ENCODE results near the gene FNDC3B.

The FNDC3B gene

DNA sequence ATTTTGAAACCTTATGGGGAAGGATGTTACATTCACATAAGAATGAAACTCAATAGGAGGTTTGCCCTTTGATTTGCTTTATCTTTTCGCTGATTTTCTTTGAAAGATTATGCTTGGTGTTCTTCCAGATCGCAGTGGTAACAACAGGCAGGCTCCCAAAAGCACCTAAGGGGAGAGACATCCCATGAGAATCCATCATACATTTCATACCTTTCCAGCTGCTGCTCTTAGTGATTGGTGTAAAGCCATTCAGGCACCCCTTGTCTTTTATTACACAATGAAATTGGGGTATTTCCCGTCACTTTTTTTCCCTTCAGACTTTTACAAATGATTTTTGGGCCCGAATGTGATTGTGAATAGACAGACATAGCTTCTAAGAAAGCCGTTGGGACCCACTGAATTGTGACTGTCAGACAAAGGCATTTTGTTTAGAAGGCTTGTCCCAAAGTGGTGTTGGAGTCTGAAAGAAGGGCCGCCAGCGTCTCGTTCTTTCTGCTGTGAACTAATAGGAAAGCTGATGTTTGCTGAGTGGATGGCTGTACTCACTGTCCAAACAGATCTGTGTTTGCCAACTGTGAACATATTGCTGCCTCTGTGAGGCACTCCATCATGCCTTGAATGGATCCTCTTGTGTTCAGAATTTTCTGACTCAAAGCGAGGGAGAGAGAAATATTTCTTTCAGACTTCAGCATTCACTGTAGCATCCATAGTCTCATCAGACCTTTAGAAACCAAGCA lies 164.3 kb downstream of the FNDC3B start:
- H3K27ac Mint-ChIP-seq: no peak overlapping the region
- no peak overlapping the region for H3K4me3 Mint-ChIP-seq
- H3K9me3 Mint-ChIP-seq: peaks cover 5 to 20% of the 10 kb centered on the region in 2 donors
- DNase-seq (no peak), ATAC-seq (no peak)
- no peaks in the 10 kb centered on the region for H3K4me1 Mint-ChIP-seq
- no peaks in the 10 kb centered on the region for H3K27me3 Mint-ChIP-seq

DNA sequence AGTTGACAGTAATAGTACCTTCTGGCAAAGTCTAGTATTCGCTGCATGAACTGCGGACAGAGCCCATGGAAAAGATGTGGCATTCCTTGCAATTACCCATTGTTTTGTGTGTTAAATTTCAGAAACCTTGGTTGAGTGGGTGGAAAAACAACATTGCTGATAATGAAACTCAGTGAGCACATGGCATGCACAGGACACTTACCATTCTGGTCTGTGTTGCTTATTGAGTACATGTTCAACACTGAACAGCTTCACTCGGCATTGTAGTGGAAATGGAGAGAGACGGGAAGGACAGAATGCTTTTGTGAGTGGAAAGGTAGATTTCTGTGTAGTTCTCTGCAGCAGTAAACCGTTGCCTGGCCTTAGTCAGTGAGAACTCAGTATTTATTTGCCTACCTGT lies 165.3 kb downstream of the FNDC3B start:
- H3K4me3 Mint-ChIP-seq: no peak overlapping the region
- ATAC-seq: no peak
- peaks cover 5 to 18% of the 10 kb centered on the region in 2 donors for H3K9me3 Mint-ChIP-seq
- DNase-seq: no peak
- no peaks in the 10 kb centered on the region for H3K4me1 Mint-ChIP-seq
- H3K27me3 Mint-ChIP-seq: no peaks in the 10 kb centered on the region
- no peak overlapping the region for H3K27ac Mint-ChIP-seq

DNA sequence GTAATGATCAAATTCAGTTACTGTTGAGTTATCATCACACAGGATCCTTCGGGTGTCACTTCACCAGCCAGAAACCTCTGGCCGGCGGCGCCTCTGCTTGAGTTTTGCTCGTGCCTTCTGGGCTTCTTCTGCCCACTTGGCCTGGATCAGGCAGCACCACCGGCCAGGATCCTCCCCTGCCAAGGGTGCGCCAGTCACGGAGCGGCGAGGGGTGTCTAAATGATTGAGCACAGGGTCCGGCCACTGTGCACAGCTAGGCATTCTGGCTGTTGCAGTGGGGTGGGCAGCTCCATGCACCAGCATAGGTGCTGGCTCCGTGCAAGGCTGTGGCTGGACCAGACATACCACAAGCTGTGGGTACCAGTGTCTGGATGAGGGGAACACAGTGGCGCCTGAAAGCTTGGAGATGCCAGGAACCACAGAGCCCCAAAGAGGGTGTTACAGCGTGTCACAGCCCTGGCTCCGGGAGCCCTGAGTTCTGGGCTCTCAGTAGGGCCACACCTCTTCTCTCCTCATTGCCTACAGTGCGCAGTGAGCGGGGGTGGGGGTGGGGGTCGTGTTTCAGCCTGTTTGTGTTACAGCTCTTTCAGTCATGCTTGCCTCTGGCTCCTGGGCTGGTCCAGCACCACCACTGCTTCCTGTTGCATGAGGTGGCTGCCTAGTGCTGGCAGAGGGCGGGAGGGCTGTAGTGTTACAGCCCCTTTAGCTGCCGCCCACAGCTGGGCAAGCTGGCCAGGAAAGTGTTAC lies 169.4 kb downstream of the FNDC3B start:
- peaks cover 8% of the 10 kb centered on the region for H3K4me1 Mint-ChIP-seq
- peak; percentile 36 for ATAC-seq
- no peak for DNase-seq
- H3K4me3 Mint-ChIP-seq: no peak overlapping the region
- no peak overlapping the region for H3K27ac Mint-ChIP-seq
- H3K9me3 Mint-ChIP-seq: peaks cover 5 to 17% of the 10 kb centered on the region in 2 donors
- no peaks in the 10 kb centered on the region for H3K27me3 Mint-ChIP-seq

DNA sequence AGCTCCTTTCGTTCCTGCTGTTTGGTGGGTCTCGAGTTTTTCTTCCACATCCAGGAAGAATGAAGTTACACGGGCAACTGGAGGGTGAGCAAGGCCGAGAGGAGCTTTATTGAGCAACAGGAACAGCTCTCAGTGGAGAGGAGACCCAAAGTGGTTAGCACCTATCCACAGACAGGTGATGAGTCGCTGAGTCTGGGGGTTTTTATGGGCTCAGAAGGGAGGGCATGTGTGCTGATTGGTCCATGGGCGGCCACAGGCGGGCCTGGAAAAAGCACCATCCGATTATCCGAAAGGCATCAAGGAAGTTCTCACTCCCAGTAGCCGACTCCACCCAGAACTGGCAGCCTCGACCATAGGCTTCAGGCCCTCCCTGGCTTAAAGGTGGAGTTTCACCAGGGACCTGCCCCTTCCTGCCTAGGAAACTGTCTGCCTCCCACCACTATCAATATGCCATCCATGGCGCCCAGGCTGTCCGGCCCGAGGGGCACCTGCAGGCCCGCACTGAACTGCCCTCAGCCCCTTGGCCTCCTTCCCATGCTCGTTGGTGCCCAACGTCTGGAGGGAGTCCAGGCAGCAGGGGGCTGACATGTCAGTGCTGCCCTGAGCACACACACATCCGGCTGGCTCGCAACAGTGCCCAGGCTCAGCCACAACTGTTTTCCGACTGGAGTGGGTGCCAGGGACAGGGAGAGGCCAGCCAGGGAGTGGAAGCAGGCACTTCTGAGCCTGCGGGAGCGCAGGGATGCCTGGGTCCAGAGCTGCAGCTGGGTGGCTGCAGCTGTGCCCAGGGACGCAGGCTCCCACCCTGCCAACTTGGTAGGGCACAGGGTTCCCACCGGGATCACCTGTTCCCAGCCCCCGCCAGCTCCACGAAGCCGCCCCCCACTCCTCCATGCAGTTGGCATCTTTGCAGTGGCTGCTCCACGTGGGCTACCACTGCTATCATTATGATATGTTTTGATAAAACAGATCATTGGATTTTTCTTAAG lies 170.2 kb downstream of the FNDC3B start:
- DNase-seq (no peak), ATAC-seq (peak; percentile 41)
- peaks cover 4 to 9% of the 10 kb centered on the region in 2 donors for H3K9me3 Mint-ChIP-seq
- H3K4me1 Mint-ChIP-seq: peaks cover 13% of the 10 kb centered on the region
- H3K27me3 Mint-ChIP-seq: no peaks in the 10 kb centered on the region
- H3K4me3 Mint-ChIP-seq: no peak overlapping the region
- H3K27ac Mint-ChIP-seq: no peak overlapping the region

DNA sequence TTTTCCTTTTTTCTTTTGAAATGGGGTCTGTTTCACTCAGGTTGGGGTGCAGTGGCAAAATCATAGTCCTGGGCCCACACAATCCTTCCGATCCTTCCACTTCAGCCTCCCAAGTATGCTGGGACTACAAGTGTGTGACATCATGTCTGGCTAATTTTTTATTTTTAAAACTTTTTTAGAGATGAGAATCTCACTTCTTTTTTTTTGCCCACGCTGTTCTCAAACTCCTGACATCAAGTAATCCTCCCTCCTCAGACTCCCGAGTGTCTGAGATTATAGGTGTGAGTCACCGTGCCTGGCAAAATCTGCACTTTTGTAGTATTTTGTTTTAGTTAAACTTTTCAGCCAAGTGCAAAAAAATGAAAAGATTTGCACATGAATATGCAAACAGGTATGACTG lies 171.0 kb downstream of the FNDC3B start:
- no peaks in the 10 kb centered on the region for H3K27me3 Mint-ChIP-seq
- peak overlapping the region in 1 of 2 donors; percentile 71 for H3K27ac Mint-ChIP-seq
- H3K9me3 Mint-ChIP-seq: peaks cover 0 to 2% of the 10 kb centered on the region in 2 donors
- H3K4me3 Mint-ChIP-seq: no peak overlapping the region
- no peak for ATAC-seq
- DNase-seq: no peak
- peaks cover 13% of the 10 kb centered on the region for H3K4me1 Mint-ChIP-seq

DNA sequence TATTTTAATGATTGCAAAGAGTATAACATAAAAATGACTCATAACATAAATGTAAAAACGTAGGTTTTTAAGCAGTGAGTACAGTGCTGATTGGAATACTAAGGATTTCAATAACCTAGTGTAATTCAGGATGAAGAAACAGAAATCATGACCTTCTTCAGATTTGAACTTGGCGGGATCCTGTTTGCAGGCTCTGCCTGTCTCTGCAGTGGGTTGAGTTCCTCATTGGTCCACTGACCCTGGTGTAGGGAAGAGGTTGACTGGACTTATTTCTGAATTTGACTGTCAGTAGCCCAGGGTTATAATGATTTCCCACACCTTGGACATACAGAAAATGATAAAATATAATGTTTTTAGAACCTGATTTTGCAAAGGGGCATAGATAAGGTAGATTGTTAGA lies 171.7 kb downstream of the FNDC3B start:
- Mint-ChIP-seq H3K4me3 (no peak overlapping the region), H3K27me3 (no peaks in the 10 kb centered on the region), H3K4me1 (peaks cover 13% of the 10 kb centered on the region), H3K9me3 (no peaks in the 10 kb centered on the region), H3K27ac (no peak overlapping the region)
- ATAC-seq: no peak
- no peak for DNase-seq

DNA sequence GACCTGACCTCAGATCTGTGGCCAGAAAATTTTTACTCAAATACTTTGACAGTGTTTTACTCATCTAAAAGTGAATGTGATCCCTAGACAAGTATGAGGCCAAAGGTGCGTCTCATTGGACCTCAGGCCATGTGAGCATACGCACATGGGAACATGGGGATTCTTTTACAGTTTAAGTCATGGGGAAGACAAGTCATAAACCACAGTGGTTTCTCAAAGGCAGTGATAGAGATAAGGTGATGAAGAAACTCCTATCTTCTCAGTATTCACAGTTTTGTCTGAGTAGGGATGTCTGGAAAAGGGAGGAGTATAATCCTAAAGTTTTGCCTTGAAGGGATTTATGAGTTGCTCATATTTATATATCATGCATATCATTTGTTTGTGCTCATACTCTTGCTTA lies 173.8 kb downstream of the FNDC3B start:
- no peak overlapping the region for H3K4me3 Mint-ChIP-seq
- peak overlapping the region in 1 of 2 donors; percentile 19 for H3K27ac Mint-ChIP-seq
- peaks cover 0 to 3% of the 10 kb centered on the region in 2 donors for H3K9me3 Mint-ChIP-seq
- H3K27me3 Mint-ChIP-seq: no peaks in the 10 kb centered on the region
- peak in 1 of 2 donors; percentile 18 for DNase-seq
- peaks cover 13% of the 10 kb centered on the region for H3K4me1 Mint-ChIP-seq
- ATAC-seq: peak; percentile 88

DNA sequence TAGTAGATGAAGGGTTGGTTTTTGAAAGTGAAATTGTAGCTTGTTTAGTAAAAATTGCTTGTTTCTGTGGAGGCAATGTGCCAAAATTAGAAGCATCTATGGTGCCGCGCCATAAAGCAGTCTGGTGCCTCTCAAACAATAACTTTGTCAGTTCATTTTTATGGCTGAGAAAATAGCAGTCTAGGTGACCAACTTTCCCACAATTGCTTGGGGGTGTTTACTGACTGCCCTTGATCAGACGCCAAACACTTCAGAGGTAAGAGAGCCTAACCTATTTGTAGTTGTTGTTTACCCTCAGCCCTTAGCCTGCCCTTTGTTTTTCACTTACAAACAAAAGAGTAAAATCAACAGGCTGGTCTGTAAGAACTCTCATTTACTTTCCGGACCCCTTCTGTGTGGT lies 174.5 kb downstream of the FNDC3B start:
- H3K4me1 Mint-ChIP-seq: peaks cover 18% of the 10 kb centered on the region
- peaks cover 0 to 3% of the 10 kb centered on the region in 2 donors for H3K9me3 Mint-ChIP-seq
- ATAC-seq (no peak), DNase-seq (no peak)
- no peaks in the 10 kb centered on the region for H3K27me3 Mint-ChIP-seq
- H3K4me3 Mint-ChIP-seq: no peak overlapping the region
- no peak overlapping the region for H3K27ac Mint-ChIP-seq

DNA sequence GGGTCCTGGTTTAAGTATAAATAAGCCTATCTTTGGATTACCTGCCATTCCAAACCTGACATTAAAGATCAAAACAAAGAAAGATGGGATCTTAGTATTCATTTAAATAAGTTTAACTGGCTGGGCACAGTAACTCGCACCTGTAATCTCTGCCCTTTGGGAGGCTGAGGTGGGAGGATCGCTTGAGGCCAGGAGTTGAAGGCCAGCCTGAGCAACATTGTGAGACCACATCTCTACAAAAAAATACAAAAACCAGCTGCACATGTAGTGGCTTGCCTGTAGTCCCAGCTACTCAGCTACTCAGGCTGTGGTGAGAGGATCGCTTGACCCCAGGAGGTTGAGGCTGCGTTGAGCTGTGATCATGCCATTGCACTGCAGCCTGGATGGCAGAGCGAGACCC lies 176.9 kb downstream of the FNDC3B start:
- H3K27me3 Mint-ChIP-seq: no peaks in the 10 kb centered on the region
- ATAC-seq: no peak
- no peak overlapping the region for H3K4me3 Mint-ChIP-seq
- DNase-seq: no peak
- H3K27ac Mint-ChIP-seq: no peak overlapping the region
- H3K9me3 Mint-ChIP-seq: peaks cover 0 to 3% of the 10 kb centered on the region in 2 donors
- peaks cover 18% of the 10 kb centered on the region for H3K4me1 Mint-ChIP-seq

DNA sequence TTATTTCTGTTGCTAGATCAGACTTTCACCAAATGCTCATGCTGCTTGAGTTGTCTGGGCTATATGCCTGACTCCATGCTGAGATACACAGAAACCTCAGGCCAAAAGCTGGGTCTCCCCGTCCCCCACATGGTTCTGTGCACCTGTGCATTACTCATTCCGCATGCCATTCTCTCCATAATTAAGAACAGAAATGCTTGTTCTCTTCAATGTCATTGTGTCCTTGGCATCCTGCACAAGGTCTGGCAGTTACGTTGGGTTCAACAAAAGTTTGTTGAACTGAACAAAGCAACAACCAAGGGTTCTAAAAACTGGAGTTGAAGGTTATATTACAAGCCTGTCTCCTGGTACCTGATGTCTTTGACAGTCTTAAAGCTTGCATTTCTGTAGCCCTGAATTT lies 177.5 kb downstream of the FNDC3B start:
- peaks cover 18% of the 10 kb centered on the region for H3K4me1 Mint-ChIP-seq
- peaks cover 0 to 3% of the 10 kb centered on the region in 2 donors for H3K9me3 Mint-ChIP-seq
- H3K27me3 Mint-ChIP-seq: no peaks in the 10 kb centered on the region
- H3K27ac Mint-ChIP-seq: no peak overlapping the region
- DNase-seq: no peak
- no peak for ATAC-seq
- no peak overlapping the region for H3K4me3 Mint-ChIP-seq

DNA sequence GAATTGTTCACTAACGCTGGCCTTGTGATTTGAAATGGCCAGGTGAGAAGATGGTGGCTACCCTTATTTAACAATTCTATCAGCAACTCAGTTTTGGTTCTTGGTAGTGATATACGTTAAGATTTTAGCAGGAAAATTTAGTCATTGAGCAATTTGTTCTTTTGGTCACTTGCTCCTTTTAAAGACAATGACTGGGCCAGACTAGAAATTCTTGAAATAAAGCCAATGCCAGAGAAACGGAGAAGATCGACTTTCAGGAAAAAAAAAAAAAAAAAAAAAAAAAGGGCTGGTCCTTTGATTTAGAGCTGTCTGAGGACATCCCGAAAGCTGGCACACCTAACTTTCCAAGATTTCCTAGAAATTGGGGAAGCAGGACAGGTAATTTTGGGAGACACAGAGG lies 178.5 kb downstream of the FNDC3B start:
- peaks cover 0 to 3% of the 10 kb centered on the region in 2 donors for H3K9me3 Mint-ChIP-seq
- no peak overlapping the region for H3K4me3 Mint-ChIP-seq
- DNase-seq (no peak), ATAC-seq (no peak)
- H3K27me3 Mint-ChIP-seq: no peaks in the 10 kb centered on the region
- H3K4me1 Mint-ChIP-seq: peaks cover 16% of the 10 kb centered on the region
- H3K27ac Mint-ChIP-seq: no peak overlapping the region

DNA sequence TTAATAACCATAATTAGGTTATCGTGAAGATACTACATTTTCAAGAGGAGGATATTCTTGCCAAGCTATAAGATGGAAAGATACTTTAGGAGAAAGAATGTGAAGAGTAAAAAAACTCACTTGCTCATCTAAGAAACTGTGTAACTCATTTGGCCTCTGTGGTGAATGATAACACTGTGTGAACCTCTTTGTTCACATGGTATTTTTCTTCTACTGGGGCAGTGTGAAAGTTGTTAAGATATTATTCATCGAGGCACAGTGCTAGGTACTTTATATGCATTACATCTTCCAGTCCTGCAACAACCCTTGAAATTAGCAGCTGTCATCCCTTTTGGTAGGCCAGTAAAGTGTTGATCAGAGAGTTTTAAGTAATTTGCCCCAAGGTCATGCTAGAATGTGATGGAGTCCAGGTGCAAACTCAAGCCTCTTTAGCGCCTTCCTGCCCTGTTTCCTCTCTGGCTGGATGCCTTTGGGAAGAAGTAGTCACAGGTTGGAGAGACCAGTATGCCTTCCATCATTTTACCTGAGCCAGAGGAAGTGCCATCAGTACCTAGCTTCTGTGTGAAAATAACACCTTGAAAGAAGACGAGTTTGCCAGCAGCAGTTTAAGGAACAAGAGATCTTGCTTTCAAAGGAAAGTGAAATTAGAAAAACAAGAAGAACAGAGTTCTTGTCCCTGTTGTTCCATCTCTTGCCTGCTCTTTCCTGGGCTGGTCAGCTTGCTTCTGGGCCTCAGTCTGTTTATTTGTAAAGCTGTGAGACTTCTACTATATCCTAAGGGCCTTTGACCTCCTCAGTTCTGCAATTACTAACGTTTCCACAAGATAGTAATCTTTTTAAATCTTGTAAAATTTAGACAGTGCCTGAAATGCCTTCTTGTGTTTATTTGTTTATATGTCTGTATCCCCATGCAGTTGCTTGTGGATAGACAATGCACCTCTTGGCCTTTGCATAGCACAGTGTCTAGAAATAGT lies 179.3 kb downstream of the FNDC3B start:
- ATAC-seq (no peak), DNase-seq (no peak)
- Mint-ChIP-seq H3K9me3 (peaks cover 0 to 3% of the 10 kb centered on the region in 2 donors), H3K27me3 (no peaks in the 10 kb centered on the region), H3K27ac (no peak overlapping the region), H3K4me1 (peaks cover 10% of the 10 kb centered on the region), H3K4me3 (no peak overlapping the region)

DNA sequence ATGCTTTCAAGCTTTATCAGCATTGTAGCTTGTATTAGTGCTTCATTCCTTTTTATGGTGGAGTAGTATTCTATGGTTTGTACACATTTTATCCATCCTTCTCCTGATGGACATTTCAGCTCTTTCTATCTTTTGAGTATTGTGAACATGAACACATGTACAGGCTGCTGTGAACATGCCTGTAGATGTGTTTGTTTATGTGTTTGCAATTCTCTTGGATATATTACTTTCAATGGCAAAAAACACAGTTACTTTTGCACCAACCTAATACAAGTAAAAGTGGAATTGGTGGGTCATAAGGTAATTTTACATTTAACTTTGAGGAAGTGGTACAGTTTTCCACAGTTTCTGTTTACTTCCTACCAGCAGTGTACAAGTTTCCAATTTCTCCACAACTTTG lies 180.4 kb downstream of the FNDC3B start:
- Mint-ChIP-seq H3K27me3 (no peaks in the 10 kb centered on the region), H3K9me3 (peaks cover 0 to 3% of the 10 kb centered on the region in 2 donors), H3K4me3 (no peak overlapping the region), H3K27ac (no peak overlapping the region), H3K4me1 (peaks cover 6% of the 10 kb centered on the region)
- DNase-seq: no peak
- ATAC-seq: no peak

DNA sequence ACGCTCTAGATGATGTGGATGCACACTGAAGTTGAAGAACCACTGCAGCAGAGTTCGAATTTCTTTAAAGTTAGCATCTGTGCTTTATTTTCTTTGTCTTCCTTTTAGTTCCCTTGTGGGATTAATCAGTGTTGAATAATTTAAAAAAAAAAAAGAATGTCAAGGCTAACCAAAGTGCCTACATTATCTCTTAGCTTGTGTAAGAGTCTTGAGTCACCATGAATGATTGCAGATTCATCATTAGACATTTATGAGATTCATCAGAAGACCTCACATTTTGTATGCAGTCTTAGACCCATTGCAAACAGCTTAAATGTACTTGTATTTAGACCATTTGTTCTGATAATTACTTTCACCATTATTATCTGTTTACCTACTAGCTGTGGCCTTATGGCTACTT lies 182.2 kb downstream of the FNDC3B start:
- ATAC-seq (no peak), DNase-seq (no peak)
- no peaks in the 10 kb centered on the region for H3K27me3 Mint-ChIP-seq
- peaks cover 0 to 3% of the 10 kb centered on the region in 2 donors for H3K9me3 Mint-ChIP-seq
- no peak overlapping the region for H3K4me3 Mint-ChIP-seq
- peaks cover 6% of the 10 kb centered on the region for H3K4me1 Mint-ChIP-seq
- no peak overlapping the region for H3K27ac Mint-ChIP-seq

Data from stimulated activated naive CD8-positive, alpha-beta T cell treated with anti-CD3 and anti-CD28 coated beads, Interleukin-15, amount 100 ng/mL, for 72 hours (primary cell).